ENCODE measurements around the gene ALK. TPM values are rescaled to one million over a fixed set of nuclear protein-coding genes. Genes with fewer than 3 reads are reported as not detected.
A peak's percentile ranks its signal among the peaks of the same experiment; 100 is the strongest.

The ALK gene
- total RNA-seq, 1 experiment from 2014 or later = 0.07 TPM

DNA sequence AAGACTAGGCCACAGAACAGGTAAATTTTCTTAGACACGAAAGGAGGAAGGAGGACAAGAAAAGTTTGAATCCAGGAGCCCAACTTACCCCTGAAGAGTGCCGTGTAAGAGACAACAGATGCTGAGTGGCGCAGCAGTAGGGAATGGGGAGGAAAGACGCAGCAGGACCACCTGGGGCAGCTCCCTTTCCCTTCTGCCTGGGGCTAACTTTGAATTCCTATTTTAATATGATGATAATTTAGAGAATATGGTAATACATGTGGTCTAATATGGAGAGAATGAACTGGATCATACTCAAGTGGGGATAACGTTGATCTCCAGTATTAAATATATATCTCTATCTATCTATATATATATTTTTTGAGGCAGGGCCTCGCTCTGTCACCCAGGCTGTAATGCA is 736.9 kb downstream of the ALK start:
- no peak for TF ChIP-seq CTCF (IDR thresholded peaks at IDR 0.05; ENCODE audit: unreplicated experiment)
- Mint-ChIP-seq H3K27ac (ENCODE audit: low read depth, unreplicated experiment) (no peak overlapping the region), H3K4me3 (ENCODE audit: unreplicated experiment) (no peak overlapping the region), H3K4me1 (ENCODE audit: insufficient read depth, unreplicated experiment) (peaks cover 9% of the 10 kb centered on the region), H3K36me3 (ENCODE audit: insufficient read depth, unreplicated experiment) (peaks cover 59% of the 10 kb centered on the region), H3K27me3 (ENCODE audit: insufficient read depth, unreplicated experiment) (no peaks in the 10 kb centered on the region), H3K9me3 (ENCODE audit: unreplicated experiment) (peaks cover 7% of the 10 kb centered on the region)
- BruUV-seq (replicated peaks) = no TSS peak
- CTCF ChIA-PET = interaction anchor here (0.6 kb wide), 1 partner anchor 826 kb away, joined by 3 read pairs; no protein-coding TSS in a partner anchor
- DNase-seq (ENCODE audit: unreplicated experiment) = no peak
- POLR2A ChIA-PET = interaction anchor here (1.2 to 2.2 kb wide), 2 partner anchors 11 to 15 kb away, joined by 3 to 6 read pairs; no protein-coding TSS in a partner anchor
- intact Hi-C loops (cut with micrococcal nuclease) = no loop called here

DNA sequence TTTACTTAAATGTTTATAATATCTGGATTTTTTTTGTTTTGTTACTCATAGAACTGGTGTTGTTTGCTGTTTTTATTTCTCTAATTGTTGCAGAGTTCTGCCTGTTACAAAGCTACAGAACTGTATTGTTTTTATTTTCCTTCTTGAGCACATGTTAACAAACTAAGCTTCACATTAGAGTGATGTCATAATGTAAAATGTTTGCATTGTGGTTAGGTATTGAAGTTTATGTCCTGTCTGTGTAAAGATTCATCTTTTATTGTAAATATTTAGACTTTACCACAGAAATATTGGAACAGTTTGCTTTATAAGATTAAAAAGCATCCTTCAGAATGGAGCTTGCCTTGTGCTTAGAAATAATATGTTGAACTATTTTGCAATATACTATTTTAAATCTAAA is 738.5 kb downstream of the ALK start:
- CTCF ChIA-PET = interaction anchor here (0.6 kb wide), 1 partner anchor 630 kb away, joined by 3 read pairs; no protein-coding TSS in a partner anchor
- BruUV-seq (replicated peaks) = no TSS peak

GRCh38 chr2:29182334-29182733 is 739.1 kb downstream of the ALK start:
- Mint-ChIP-seq H3K36me3 (ENCODE audit: insufficient read depth, unreplicated experiment) (peaks cover 70% of the 10 kb centered on the region), H3K4me1 (ENCODE audit: insufficient read depth, unreplicated experiment) (no peaks in the 10 kb centered on the region), H3K4me3 (ENCODE audit: unreplicated experiment) (no peak overlapping the region), H3K27me3 (ENCODE audit: insufficient read depth, unreplicated experiment) (no peaks in the 10 kb centered on the region), H3K27ac (ENCODE audit: low read depth, unreplicated experiment) (no peak overlapping the region), H3K9me3 (ENCODE audit: unreplicated experiment) (peaks cover under 1% of the 10 kb centered on the region)
- CTCF ChIA-PET = interaction anchor here (0.6 to 1.2 kb wide), 3 partner anchors 9 to 420 kb away, joined by 3 to 5 read pairs (median 3); no protein-coding TSS in a partner anchor
- TSS peak; percentile 11 for BruUV-seq (replicated peaks)
- DNase-seq (ENCODE audit: unreplicated experiment) = no peak
- TF ChIP-seq CTCF (IDR thresholded peaks at IDR 0.05; ENCODE audit: unreplicated experiment) = no peak
- intact Hi-C loops (cut with micrococcal nuclease) = no loop called here
- POLR2A ChIA-PET = interaction anchor here (0.8 to 2.2 kb wide), 3 partner anchors 9 to 17 kb away, joined by 5 to 6 read pairs (median 5); no protein-coding TSS in a partner anchor

More for the DNA sequence above, 738.5 kb downstream of the ALK start:
- no peak overlapping the region for H3K27ac Mint-ChIP-seq (ENCODE audit: low read depth, unreplicated experiment)
- intact Hi-C loops (cut with micrococcal nuclease) = no loop called here
- H3K27me3 Mint-ChIP-seq (ENCODE audit: insufficient read depth, unreplicated experiment) = no peaks in the 10 kb centered on the region
- H3K36me3 Mint-ChIP-seq (ENCODE audit: insufficient read depth, unreplicated experiment) = peaks cover 70% of the 10 kb centered on the region
- no peak for TF ChIP-seq CTCF (IDR thresholded peaks at IDR 0.05; ENCODE audit: unreplicated experiment)
- H3K4me1 Mint-ChIP-seq (ENCODE audit: insufficient read depth, unreplicated experiment) = peaks cover 6% of the 10 kb centered on the region
- H3K9me3 Mint-ChIP-seq (ENCODE audit: unreplicated experiment) = peaks cover 7% of the 10 kb centered on the region
- DNase-seq (ENCODE audit: unreplicated experiment) = no peak
- POLR2A ChIA-PET = interaction anchor here (2.2 kb wide), 1 partner anchor 13 kb away, joined by 6 read pairs; no protein-coding TSS in a partner anchor
- no peak overlapping the region for H3K4me3 Mint-ChIP-seq (ENCODE audit: unreplicated experiment)

DNA sequence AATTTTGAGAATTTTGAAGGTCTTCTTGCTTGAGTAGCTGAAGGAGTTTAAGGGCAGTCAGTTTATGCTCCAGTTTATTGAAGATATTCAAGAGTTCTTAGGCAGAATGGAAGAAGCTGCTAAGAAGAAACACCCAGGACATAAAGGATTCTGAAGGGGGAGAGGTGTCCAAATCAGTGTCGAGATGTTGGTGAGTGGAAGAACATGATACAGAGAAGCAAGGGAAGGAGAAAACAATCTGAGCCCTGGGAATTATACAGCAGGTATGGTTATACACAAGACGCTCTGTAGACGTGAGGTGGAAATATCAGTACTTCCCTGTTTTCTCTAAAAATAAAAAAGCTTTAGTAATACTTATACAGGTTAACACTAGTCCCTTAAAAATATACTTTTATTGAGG is 746.0 kb downstream of the ALK start:
- no peak overlapping the region for H3K4me3 Mint-ChIP-seq (ENCODE audit: unreplicated experiment)
- intact Hi-C loops (cut with micrococcal nuclease) = no loop called here
- ChIA-PET CTCF (interaction anchor here (0.7 to 1.1 kb wide), 4 partner anchors 10 to 216 kb away, joined by 3 to 4 read pairs (median 3); no protein-coding TSS in a partner anchor), POLR2A (interaction anchor here (0.7 kb wide), 1 partner anchor 114 kb away, joined by 4 read pairs; no protein-coding TSS in a partner anchor)
- H3K27me3 Mint-ChIP-seq (ENCODE audit: insufficient read depth, unreplicated experiment) = no peaks in the 10 kb centered on the region
- no peaks in the 10 kb centered on the region for H3K4me1 Mint-ChIP-seq (ENCODE audit: insufficient read depth, unreplicated experiment)
- no peak for DNase-seq (ENCODE audit: unreplicated experiment)
- H3K36me3 Mint-ChIP-seq (ENCODE audit: insufficient read depth, unreplicated experiment) = peaks cover 83% of the 10 kb centered on the region
- no TSS peak for BruUV-seq (replicated peaks)
- TF ChIP-seq CTCF (IDR thresholded peaks at IDR 0.05; ENCODE audit: unreplicated experiment) = no peak
- H3K27ac Mint-ChIP-seq (ENCODE audit: low read depth, unreplicated experiment) = no peak overlapping the region
- H3K9me3 Mint-ChIP-seq (ENCODE audit: unreplicated experiment) = no peaks in the 10 kb centered on the region

Measured in MCF 10A (cell line).